ENCODE measurements around the gene TMPRSS3.

Gene TMPRSS3

GRCh38 chr21:42423685-42424084 lies 27.8 kb upstream of the TMPRSS3 start:
- TF ChIP-seq CTCF (IDR thresholded peaks at IDR 0.05; ENCODE audit: insufficient read depth, low read depth, low read length, missing control alignments), result no peak
- no peak overlapping the region for H3K4me3 ChIP-seq (ENCODE audit: low read depth, low read length)
- peak; percentile 31 for DNase-seq (ENCODE audit: low read depth)

GRCh38 chr21:42423197-42423675 lies 27.4 kb upstream of the TMPRSS3 start:
- DNase-seq (ENCODE audit: low read depth), result peak; percentile 85

GRCh38 chr21:42421018-42421793 lies 25.4 kb upstream of the TMPRSS3 start:
- TF ChIP-seq CTCF (IDR thresholded peaks at IDR 0.05; ENCODE audit: insufficient read depth, low read depth, low read length, missing control alignments), result no peak
- DNase-seq (ENCODE audit: low read depth), result no peak
- peak overlapping the region; percentile 39; the same call in 1 of the 2 replicates for H3K4me3 ChIP-seq (ENCODE audit: low read depth, low read length)

More at GRCh38 chr21:42423197-42423675, 27.4 kb upstream of the TMPRSS3 start:
- TF ChIP-seq CTCF (IDR thresholded peaks at IDR 0.05; ENCODE audit: insufficient read depth, low read depth, low read length, missing control alignments), result no peak
- peak overlapping the region; percentile 39 for H3K4me3 ChIP-seq (ENCODE audit: low read depth, low read length)

DNA sequence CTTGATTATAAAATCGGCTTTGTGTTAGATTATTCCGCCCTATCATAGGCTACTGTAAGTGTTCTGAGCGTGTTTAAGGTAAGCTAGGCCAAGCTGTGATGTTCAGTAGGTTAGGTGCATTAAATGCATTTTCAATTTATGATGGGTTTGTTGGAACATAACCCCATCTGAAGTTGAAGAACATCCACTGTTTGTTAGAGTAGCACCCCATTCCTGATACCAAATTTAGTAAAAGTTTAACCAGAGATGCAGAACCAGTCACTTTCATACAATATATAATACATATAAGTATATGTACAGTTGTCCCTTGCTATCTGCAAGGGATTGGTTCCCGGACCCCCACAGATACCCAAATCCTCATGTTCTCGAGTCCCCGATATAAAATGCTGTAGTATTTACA lies 24.0 kb upstream of the TMPRSS3 start:
- no peak for DNase-seq (ENCODE audit: low read depth)
- no peak for TF ChIP-seq CTCF (IDR thresholded peaks at IDR 0.05; ENCODE audit: insufficient read depth, low read depth, low read length, missing control alignments)
- H3K4me3 ChIP-seq (ENCODE audit: low read depth, low read length), result no peak overlapping the region

- H3K4me3 ChIP-seq (ENCODE audit: low read depth, low read length), result no peak overlapping the region
- no peak for TF ChIP-seq CTCF (IDR thresholded peaks at IDR 0.05; ENCODE audit: insufficient read depth, low read depth, low read length, missing control alignments)
- DNase-seq (ENCODE audit: low read depth), result no peak
These were observed 23.0 kb upstream of the TMPRSS3 start for GRCh38 chr21:42418886-42419285.

DNA sequence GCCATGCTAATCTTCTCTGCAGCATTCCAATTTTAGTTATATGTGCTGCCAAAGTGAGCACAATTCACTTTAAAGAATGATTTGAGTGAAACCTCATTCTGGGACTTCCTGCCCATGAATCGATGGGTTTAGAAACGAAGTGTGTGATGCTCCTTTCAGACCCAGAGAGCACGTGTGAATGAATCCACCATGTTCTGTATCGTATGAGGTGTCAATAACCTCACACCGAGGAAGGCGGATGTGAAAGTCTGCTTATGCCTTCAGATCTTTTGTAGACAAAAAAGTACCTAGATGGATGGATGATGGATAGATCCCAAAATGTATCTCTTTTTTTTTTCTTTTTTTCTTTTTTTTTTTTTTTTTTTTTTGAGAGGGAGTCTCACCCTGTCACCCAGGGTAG lies 21.7 kb upstream of the TMPRSS3 start:
- TF ChIP-seq CTCF (IDR thresholded peaks at IDR 0.05; ENCODE audit: insufficient read depth, low read depth, low read length, missing control alignments), result no peak

More for the DNA sequence above, 21.7 kb upstream of the TMPRSS3 start:
- DNase-seq (ENCODE audit: low read depth), result peak; percentile 76
- no peak overlapping the region for H3K4me3 ChIP-seq (ENCODE audit: low read depth, low read length)
